MM.1S (cell line): Measurements from ENCODE around the gene RALGAPA2.

Experiments used
- EZH2 ChIP-seq: fragments of 300-600 bp; sonication (generic); optimal IDR thresholded peaks from 2 replicates; pipeline ENCODE3; 2017; ENCODE audit warnings: low read depth, mild to moderate bottlenecking, antibody characterized with exemption, low read length, mixed read lengths
- EZH2phosphoT487 ChIP-seq: fragments of 300-600 bp; sonication (generic); IDR thresholded peaks from 2 replicates; pipeline ENCODE4 v1.6.1; 2018; ENCODE audit warnings: antibody characterized with exemption, low read length
- TF ChIP-seq, protein P1 (sequence below): fragments of 300-600 bp; sonication (generic); IDR thresholded peaks from 2 replicates; pipeline ENCODE4 v1.5.1; 2016; ENCODE audit warnings: antibody characterized with exemption, low read length, mixed read lengths

- TF ChIP-seq, protein P1, sequence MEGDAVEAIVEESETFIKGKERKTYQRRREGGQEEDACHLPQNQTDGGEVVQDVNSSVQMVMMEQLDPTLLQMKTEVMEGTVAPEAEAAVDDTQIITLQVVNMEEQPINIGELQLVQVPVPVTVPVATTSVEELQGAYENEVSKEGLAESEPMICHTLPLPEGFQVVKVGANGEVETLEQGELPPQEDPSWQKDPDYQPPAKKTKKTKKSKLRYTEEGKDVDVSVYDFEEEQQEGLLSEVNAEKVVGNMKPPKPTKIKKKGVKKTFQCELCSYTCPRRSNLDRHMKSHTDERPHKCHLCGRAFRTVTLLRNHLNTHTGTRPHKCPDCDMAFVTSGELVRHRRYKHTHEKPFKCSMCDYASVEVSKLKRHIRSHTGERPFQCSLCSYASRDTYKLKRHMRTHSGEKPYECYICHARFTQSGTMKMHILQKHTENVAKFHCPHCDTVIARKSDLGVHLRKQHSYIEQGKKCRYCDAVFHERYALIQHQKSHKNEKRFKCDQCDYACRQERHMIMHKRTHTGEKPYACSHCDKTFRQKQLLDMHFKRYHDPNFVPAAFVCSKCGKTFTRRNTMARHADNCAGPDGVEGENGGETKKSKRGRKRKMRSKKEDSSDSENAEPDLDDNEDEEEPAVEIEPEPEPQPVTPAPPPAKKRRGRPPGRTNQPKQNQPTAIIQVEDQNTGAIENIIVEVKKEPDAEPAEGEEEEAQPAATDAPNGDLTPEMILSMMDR, result no peak
- TF ChIP-seq EZH2 (no peak), EZH2phosphoT487 (no peak)
These were observed 1.0 kb downstream of the RALGAPA2 start for GRCh38 chr20:20711413-20711812.
